GM21423 (cell line): ENCODE measurements around the gene RIC1.
"Not testable (repeated sequence)": the region's sequence is repeated elsewhere in the genome, so short reads cannot be mapped to it uniquely, and the experiment has no call there.

Experiments
- ATAC-seq: cut with Tn5 transposase; IDR thresholded peaks from one replicate; pipeline ENCODE4 v1.9.1; 2021; ENCODE audit warnings: mild to moderate bottlenecking, moderate library complexity; ENCODE audit not compliant: unreplicated experiment

Gene RIC1

GRCh38 chr9:5622016-5622415, 6.9 kb upstream of the RIC1 start:
- no peak for ATAC-seq

GRCh38 chr9:5624655-5625054, 4.3 kb upstream of the RIC1 start:
- no peak for ATAC-seq

- ATAC-seq = peak; percentile 41
Observed at GRCh38 chr9:5626727-5627634, 1.9 kb upstream of the RIC1 start.

- not testable (repeated sequence) for ATAC-seq
Observed at GRCh38 chr9:5627686-5628085, 1.2 kb upstream of the RIC1 start.

GRCh38 chr9:5628183-5628529, 751 bp upstream of the RIC1 start:
- no peak for ATAC-seq

DNA sequence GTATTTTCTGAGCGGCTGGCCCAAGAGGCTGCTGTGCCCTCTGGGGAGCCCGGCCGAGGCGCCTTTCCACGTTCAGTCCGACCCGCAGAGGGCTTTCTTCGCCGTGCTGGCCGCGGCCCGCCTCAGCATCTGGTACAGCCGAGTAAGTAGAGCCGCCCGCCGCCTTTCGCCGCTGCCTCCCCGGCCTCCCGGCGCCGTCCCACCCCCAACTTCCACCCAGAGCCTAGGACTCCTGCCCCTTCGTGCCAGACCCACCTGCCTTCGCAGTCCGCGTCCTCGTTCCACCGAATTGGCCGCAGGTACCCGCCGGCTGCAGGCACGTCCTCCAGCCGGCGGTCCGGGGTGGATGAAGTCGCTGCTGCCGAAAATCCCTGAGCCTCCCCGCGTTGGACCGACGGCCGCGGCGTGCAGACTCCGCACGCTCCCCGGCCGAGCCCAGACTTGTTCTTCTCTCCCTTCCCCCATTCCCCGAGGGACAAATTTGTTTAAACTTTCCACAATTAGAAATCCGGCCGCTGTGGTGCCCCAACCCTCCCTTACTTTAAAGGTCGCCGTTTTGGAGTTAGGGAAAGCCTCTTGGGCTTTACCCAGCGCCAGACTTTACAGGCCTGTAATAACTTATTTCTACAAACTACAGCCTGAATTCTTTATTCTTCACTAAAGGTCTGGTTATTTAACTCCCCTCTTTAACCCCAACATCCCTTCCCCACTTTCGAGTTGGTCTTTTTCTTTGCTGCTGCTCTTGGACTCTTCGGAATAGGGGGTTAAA, 589 bp downstream of the RIC1 start:
- peak; percentile 8 for ATAC-seq

- no peak for ATAC-seq
Observed at GRCh38 chr9:5630081-5630507, 1.2 kb downstream of the RIC1 start.

- no peak for ATAC-seq
Observed at GRCh38 chr9:5631026-5631425, 2.1 kb downstream of the RIC1 start.

DNA sequence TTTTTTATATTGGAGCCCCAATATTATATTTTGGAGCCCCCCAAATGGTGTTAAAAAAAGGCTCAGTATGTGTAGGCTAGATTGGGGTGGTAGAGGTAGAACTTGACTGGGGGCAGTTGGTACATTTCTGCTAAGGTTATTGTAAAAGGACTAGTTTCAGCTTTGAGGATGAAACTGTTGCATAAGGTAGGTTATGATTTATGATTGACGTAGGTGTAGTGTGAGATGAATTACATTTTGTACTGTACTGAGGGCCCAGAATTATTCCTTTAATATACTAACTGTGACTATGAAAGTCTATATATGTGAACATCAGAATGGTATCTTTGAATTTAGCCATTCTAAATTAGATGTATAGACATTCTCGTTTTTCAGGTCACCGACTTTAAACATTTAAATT, 3.6 kb downstream of the RIC1 start:
- no peak for ATAC-seq

DNA sequence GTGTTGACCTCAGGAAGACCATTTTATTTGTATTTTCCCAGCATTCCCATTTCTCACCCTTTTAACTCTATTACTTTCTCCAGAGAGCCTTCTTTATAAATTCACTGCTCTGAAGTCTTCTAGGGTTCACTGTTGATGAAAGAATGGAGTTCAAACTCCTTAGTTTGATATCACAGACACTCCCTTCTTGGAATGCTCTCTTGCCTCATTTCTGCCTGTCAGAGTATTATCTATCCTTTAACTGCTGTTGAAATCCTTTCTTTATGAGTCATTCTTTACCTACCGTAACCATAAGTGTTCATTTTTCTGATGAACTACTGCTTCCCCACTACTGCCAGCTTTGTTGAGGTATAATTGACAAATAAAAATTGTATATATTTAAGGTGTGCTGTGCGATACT, 4.3 kb downstream of the RIC1 start:
- no peak for ATAC-seq

GRCh38 chr9:5635390-5635789, 6.5 kb downstream of the RIC1 start:
- ATAC-seq = no peak

DNA sequence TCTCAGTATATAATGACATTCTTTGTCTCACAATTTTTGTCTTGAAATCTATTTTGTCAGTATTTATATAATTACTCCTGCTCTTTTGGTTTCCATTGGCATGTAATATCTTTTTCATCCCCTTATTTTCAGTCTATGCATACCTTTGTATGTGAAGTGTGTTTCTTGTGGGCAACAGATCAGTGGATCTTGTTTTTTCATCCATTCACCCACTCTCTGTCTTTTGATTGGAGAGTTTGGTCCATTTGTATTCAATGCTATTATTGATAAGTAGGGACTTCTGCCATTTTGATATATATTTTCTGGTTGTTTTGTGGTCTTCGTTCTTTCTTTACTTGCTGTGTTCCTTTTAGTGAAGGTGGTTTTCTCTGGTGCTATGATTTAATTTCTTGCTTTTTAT, 10.9 kb downstream of the RIC1 start:
- ATAC-seq = no peak

- no peak for ATAC-seq
Observed at GRCh38 chr9:5642170-5642569, 13.3 kb downstream of the RIC1 start.

- ATAC-seq = no peak
Observed at GRCh38 chr9:5643005-5643624, 14.2 kb downstream of the RIC1 start.

GRCh38 chr9:5644501-5644900, 15.6 kb downstream of the RIC1 start:
- no peak for ATAC-seq

DNA sequence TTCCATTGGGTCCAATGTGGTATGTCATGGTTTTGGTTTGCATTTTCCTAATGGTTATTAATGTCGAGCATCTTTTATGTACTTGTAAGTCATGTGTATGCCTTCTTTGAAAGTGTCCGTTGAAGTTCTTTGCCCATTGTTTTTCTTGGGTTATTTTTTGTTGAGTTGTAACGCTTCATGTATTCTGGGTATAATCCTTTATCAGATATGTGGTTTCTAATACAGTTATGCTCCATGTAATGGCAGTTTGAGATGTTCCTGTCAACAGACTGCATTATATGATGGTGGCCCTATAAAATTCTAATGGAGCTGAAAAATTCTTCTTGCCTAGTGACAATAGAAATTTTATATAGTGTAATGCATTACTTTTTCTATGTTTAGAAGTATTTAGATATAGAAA, 17.2 kb downstream of the RIC1 start:
- no peak for ATAC-seq

GRCh38 chr9:5650356-5651105, 21.6 kb downstream of the RIC1 start:
- no peak for ATAC-seq

DNA sequence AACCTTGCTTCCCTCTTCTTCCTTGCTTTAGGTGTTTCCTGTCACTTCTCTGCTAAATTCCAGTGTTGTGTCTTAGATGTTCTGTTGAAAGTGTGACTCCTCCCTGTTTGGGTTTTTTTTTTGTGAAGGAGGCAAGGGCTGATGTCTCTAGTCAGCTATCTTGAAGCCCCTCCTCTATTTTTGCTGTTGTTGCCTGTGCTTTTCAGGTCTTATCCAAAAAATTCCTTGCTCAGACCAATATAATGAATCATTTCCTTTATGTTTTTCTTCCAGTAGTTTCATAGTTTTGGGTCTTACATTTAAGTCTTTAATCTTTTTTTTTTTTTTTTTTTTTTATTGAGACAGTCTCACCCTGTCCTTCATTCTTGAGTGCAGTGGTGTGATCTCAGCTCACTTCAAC, 22.3 kb downstream of the RIC1 start:
- ATAC-seq = no peak

DNA sequence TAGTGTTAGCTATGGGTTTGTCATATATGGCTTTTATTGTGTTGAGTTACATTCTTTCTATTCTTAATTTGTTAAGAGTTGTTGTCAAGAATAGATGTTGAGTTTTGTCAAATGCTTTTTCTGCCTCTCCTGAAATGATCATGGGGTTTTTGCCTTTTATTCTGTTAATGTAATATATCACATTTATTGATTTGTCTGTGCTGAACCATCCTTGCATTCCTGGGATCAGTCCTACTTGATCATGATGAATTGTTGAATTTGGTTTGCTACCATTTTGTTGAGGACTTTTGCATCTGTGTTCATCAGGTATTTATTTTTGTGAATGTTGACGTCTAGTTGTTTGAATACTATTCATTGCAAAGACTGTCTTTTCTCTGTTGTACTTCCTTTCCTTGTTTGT, 23.9 kb downstream of the RIC1 start:
- ATAC-seq = no peak

DNA sequence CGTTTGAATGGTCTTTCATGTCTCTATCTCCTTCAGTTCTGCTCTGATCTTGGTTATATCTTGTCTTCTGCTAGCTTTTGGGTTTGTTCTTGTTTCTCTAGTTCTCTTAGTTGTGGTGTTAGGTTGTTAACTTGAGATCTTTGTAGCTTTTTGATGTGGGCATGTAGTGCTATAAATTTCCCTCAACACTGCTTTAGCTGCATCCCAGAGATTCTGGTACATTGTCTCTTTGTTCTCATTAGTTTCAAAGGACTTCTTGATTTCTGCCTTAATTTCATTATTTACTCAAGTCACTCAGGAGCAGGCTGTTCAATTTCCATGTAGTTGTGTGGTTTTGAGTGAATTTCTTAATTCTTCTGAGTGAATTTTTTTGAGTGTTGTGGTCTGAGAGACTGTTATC, 33.9 kb downstream of the RIC1 start:
- not testable (repeated sequence) for ATAC-seq

GRCh38 chr9:5665059-5665458, 36.2 kb downstream of the RIC1 start:
- ATAC-seq = no peak
